GM13977 (cell line): ENCODE results near the gene SEC11C.
"Not testable (repeated sequence)": the region's sequence is repeated elsewhere in the genome, so short reads cannot be mapped to it uniquely, and the experiment has no call there.

ENCODE experiments used
- DNase-seq: peaks from one replicate; pipeline ENCODE4 v3.0.0; 2012; ENCODE audit warnings: low spot score
- in situ Hi-C: fragments of 300-500 bp; cut with MboI; formaldehyde crosslinking; loops from one replicate; pipeline ENCODE4 v1.12.0; 2022; ENCODE audit warnings: low sequenced_read_pairs, low pct_unique_long_range_greater_than_20kb, mixed read lengths, inconsistent platforms; ENCODE audit not compliant: unreplicated experiment
- TF ChIP-seq, protein P1 (sequence below): IDR thresholded peaks from 2 replicates; pipeline ENCODE4 v1.5.1; 2012; ENCODE audit warnings: mild to moderate bottlenecking, control low read depth; ENCODE audit not compliant: insufficient read depth; ENCODE audit errors: extremely low read depth, missing control alignments

The SEC11C gene

DNA sequence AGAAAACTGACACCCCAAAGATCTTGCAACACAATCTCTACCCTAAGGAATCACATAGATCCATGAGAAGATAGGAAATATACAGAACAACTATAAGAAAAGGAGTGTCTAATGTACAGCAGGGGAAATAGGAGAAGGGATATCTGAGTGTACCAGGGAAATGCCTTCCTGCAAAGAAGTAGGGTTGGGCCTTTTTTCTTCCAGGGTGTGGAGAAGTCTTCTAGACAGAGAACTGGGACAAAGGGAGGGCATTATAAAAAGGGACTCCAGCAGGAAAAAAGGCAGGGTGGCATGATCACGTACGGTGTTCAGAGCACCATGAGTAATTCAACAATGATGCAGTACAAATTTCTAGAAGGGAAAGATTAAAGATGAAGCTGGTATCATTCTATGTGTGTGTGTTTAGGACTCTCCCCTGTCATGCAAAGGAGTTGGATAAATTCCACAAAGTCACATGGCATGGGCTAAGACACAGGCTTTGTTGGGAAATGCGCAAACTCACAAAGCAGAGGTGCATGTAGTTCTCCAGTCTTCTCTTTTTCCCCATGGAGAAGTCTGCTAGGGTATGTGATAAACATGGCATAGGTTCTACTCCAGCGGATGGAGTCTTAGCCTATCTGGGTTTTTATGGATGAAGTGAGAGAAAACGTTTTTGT lies 6.7 kb upstream of the SEC11C start:
- DNase-seq, result no peak
- in situ Hi-C loops, result no loop called here
- TF ChIP-seq, protein P1, sequence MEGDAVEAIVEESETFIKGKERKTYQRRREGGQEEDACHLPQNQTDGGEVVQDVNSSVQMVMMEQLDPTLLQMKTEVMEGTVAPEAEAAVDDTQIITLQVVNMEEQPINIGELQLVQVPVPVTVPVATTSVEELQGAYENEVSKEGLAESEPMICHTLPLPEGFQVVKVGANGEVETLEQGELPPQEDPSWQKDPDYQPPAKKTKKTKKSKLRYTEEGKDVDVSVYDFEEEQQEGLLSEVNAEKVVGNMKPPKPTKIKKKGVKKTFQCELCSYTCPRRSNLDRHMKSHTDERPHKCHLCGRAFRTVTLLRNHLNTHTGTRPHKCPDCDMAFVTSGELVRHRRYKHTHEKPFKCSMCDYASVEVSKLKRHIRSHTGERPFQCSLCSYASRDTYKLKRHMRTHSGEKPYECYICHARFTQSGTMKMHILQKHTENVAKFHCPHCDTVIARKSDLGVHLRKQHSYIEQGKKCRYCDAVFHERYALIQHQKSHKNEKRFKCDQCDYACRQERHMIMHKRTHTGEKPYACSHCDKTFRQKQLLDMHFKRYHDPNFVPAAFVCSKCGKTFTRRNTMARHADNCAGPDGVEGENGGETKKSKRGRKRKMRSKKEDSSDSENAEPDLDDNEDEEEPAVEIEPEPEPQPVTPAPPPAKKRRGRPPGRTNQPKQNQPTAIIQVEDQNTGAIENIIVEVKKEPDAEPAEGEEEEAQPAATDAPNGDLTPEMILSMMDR, result no peak

DNA sequence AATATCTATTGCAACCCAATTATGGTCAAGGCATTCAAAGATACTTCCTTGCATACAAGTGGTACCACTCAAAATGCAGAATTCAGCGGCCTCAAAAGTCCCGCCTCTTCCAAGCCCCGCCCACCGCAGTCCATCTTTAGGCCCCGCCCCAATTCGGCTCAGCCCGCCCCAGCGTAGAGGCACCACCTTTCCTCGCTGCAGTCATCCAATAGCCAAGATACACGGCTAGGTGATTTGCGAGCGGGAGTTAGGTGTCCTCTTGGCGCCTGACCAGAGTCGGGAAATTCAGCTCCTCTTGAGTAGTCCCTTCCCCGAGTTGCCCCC lies 431 bp upstream of the SEC11C start:
- in situ Hi-C loops, result no loop called here
- TF ChIP-seq, protein P1, result no peak
- DNase-seq, result peak; percentile 95

GRCh38 chr18:59140302-59140885 lies 710 bp downstream of the SEC11C start:
- in situ Hi-C loops, result no loop called here
- no peak for DNase-seq

GRCh38 chr18:59141294-59142068 lies 1.8 kb downstream of the SEC11C start:
- peak; percentile 36 for DNase-seq
- in situ Hi-C loops, result no loop called here
- TF ChIP-seq, protein P1, result no peak

More at GRCh38 chr18:59140302-59140885, 710 bp downstream of the SEC11C start:
- TF ChIP-seq, protein P1, result no peak

DNA sequence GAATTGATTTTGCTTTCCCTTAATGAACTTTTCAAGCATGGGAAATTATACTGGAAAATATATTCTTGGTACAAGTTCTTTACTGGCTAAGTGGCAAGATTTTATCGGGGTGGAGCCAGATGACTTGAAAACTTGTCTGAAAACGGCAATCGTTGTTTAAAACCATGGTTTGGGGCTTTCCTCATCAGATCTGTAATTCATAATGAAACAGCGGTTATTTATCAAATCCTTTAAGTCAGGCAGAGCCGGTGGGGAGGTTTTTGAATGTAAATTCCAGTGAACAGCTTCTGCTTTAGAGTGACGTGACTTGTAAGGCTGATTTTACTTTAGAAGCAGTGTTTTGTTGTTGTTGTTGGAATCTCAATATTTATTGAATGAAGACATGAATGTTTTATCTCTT lies 2.6 kb downstream of the SEC11C start:
- TF ChIP-seq, protein P1, result no peak
- DNase-seq, result peak; percentile 61
- in situ Hi-C loops, result no loop called here

DNA sequence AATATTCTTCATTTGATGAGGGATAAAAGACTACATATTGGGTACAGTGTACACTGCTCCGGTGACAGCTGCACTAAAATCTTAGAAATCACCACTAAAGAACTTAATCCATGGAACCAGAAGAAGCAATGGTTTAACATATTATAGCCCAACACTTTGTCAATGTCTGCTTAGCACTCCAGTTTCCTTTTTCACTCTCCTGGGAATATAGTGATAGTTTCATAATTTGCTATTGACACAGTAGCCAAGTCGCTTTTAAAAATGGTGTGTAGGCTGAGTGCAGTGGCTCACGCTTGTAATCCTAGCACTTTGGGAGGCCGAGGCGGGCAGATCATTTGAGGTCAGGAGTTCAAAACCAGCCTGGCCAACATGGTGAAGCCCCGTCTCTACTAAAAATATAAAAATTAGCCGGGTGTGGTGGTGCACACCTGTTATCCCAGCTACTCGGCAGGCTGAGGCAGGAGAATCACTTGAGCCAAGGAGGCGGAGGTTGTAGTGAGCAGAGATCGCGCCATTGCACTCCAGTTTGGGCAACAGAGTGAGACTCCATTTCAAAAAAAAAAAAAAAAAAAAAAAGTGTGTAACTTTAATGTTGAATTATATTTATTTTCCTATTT lies 3.2 kb downstream of the SEC11C start:
- DNase-seq, in situ Hi-C loops: not testable (repeated sequence)
